K562 (cell line): ENCODE data around the gene IGSF21. TPM values are rescaled to one million over a fixed set of nuclear protein-coding genes. Genes with fewer than 3 reads are reported as not detected.

ENCODE experiments used
- ATAC-seq: fragments of 200-7000 bp; cut with Tn5 transposase; 3 replicates; pipeline ENCODE4 v1.9.1; 2020; ENCODE audit warnings: moderate library complexity
- BruUV-seq: library from RNA; stranded (reverse); fragments of 400-500 nt; replicated peaks from 2 replicates; lab custom pipeline; 2021; lab: Mats Ljungman, UMichigan
- CTCF ChIA-PET: fragments of 300-600 bp; formaldehyde crosslinking; extraction: SDS; loops from one replicate; lab custom pipeline; 2021; ENCODE audit warnings: low intra/inter-chr PET ratio; lab: Yijun Ruan, JAX
- POLR2A ChIA-PET: fragments of 300-600, 350-650 bp; sonication (Branson Sonifier 250); formaldehyde crosslinking; extraction: SDS; loops from one replicate; lab custom pipeline; 2021; ENCODE audit warnings: antibody characterized with exemption, inconsistent platforms; lab: Yijun Ruan, JAX
- DNase-seq, 4 experiments: peaks; one replicate each; pipeline versions ENCODE4 v3.0.0 to v3.0.0-alpha.2; 2011 to 2018; ENCODE audit warnings: low spot score in 3 of 4, mixed read lengths in 3 of 4; ENCODE audit errors: extremely low read depth in 1 of 4
- FAIRE-seq: peaks from 2 replicates; lab custom pipeline; 2011; peaks lifted over from hg19 to GRCh38; lab: Jason Lieb, UNC
- H2AFZ ChIP-seq: 2 replicates; pipeline ENCODE4 v1.6.0; 2011; ENCODE audit warnings: low read depth, low read length, control low read depth, inconsistent platforms
- H3K27ac ChIP-seq: fragments of 200-600 bp; 3 replicates; pipeline ENCODE4 v1.8.0; 2011; ENCODE audit warnings: low read depth, mild to moderate bottlenecking, control low read depth, inconsistent platforms, low read length, moderate library complexity, mixed read lengths; ENCODE audit errors: extremely low read depth
- H3K27me3 ChIP-seq, 2 experiments: fragments of 300-600 bp in 1 of 2; 2 replicates in 1 of 2; 3 replicates in 1 of 2; pipeline versions ENCODE4 v1.6.0 to v1.8.0; 2011; ENCODE audit warnings: inconsistent platforms in 2 of 2, low read length in 2 of 2, mild to moderate bottlenecking in 1 of 2, mixed read lengths in 1 of 2, moderate library complexity in 1 of 2; ENCODE audit not compliant: control insufficient read depth in 2 of 2, insufficient read depth in 2 of 2
- H3K36me3 ChIP-seq: fragments of 300-600 bp; 3 replicates; pipeline ENCODE4 v1.8.0; 2011; ENCODE audit warnings: mild to moderate bottlenecking, low read length, inconsistent platforms; ENCODE audit not compliant: control insufficient read depth, insufficient read depth
- H3K4me1 ChIP-seq, 2 experiments: fragments of 200-600 bp in 1 of 2; replicated peaks in 1 of 2; 2 replicates in 1 of 2; 3 replicates in 1 of 2; pipeline versions ENCODE4 v1.5.1 to v1.8.0; 2011; ENCODE audit warnings: inconsistent platforms in 2 of 2, low read length in 2 of 2, mild to moderate bottlenecking in 1 of 2, mixed read lengths in 1 of 2, moderate library complexity in 1 of 2; ENCODE audit not compliant: control insufficient read depth in 2 of 2, insufficient read depth in 2 of 2
- H3K4me2 ChIP-seq: 2 replicates; pipeline ENCODE4 v1.6.1; 2011; ENCODE audit warnings: low read length, control low read depth, inconsistent platforms, mixed read lengths; ENCODE audit not compliant: insufficient read depth
- H3K4me3 ChIP-seq: fragments of 200-600 bp; sonication (generic), shearing (Covaris generic); 2 replicates; pipeline ENCODE4 v1.5.1; 2016; ENCODE audit warnings: control low read depth, inconsistent platforms
- H3K79me2 ChIP-seq: fragments of 200-600 bp; 3 replicates; pipeline ENCODE4 v1.8.0; 2011; ENCODE audit warnings: low read length, inconsistent platforms; ENCODE audit not compliant: control insufficient read depth, insufficient read depth
- H3K9ac ChIP-seq, 2 experiments: 2 replicates each; pipeline versions ENCODE4 v1.6.0 to v1.6.1; 2011; ENCODE audit warnings: low read depth in 2 of 2, low read length in 2 of 2, control low read depth in 1 of 2, inconsistent platforms in 1 of 2, mild to moderate bottlenecking in 1 of 2, mixed read lengths in 1 of 2; ENCODE audit not compliant: insufficient read depth in 1 of 2
- H3K9me1 ChIP-seq: one replicate; pipeline ENCODE4 v1.6.0; 2011; ENCODE audit warnings: inconsistent platforms, mild to moderate bottlenecking, low read length, moderate library complexity; ENCODE audit not compliant: control insufficient read depth, insufficient read depth
- H3K9me3 ChIP-seq: replicated peaks from 2 replicates; pipeline ENCODE4 v1.5.1; 2011; ENCODE audit warnings: low read depth, low read length, inconsistent platforms; ENCODE audit not compliant: control insufficient read depth, insufficient read depth
- H4K20me1 ChIP-seq: replicated peaks from 2 replicates; pipeline ENCODE4 v1.6.1; 2011; ENCODE audit warnings: low read length, inconsistent platforms, mixed read lengths; ENCODE audit not compliant: control insufficient read depth, insufficient read depth
- MGA ChIP-seq: fragments of 450-650 bp; IDR thresholded peaks from 2 replicates; pipeline ENCODE4 v1.6.1; 2016; ENCODE audit warnings: mild to moderate bottlenecking, moderate library complexity
- NFIC ChIP-seq: fragments of 450-650 bp; IDR thresholded peaks from 2 replicates; pipeline ENCODE4 v1.6.1; 2017; ENCODE audit warnings: mild to moderate bottlenecking, inconsistent platforms
- WGBS: fragments of 100-300 bp; shearing (Covaris generic); methylation state at CpG from one replicate; pipeline ENCODE4 v1.1.6; 2016; ENCODE audit warnings: low coverage, mixed read lengths; ENCODE audit not compliant: insufficient coverage; ENCODE audit errors: missing lambda C conversion rate; 5-methylcytosine and 5-hydroxymethylcytosine counted together
- in situ Hi-C: fragments of 300-500 bp; cut with MboI; formaldehyde crosslinking; loops from 4 replicates; pipeline ENCODE4 v1.15.0; 2018; ENCODE audit warnings: inconsistent platforms, mixed read lengths
- intact Hi-C: fragments of 100-400 bp; cut with micrococcal nuclease; formaldehyde crosslinking; loops from 2 replicates; pipeline ENCODE4 v1.14.2; 2022
- polyA plus RNA-seq, 8 experiments: library from polyadenylated mRNA; depleted of rRNA in 4 of 8; stranded (reverse) in 5 of 8; unstranded in 3 of 8; fragments of >200 nt; fragmentation: Nextera tagmentation in 2 of 8; fragmentation: Illumina TruSeq in 1 of 8; extraction: Ambion mirVana in 2 of 8; extraction: Trizol in 1 of 8; gene quantifications; 2 replicates each; pipeline versions ENCODE4 v1.2.1 to v1.2.3, GENCODE V29; 2011 to 2014; ENCODE audit warnings: inconsistent platforms in 1 of 8, missing spikeins in 1 of 8
- total RNA-seq, 7 experiments: library from RNA; depleted of rRNA in 6 of 7; stranded (reverse); fragments of >200 nt in 6 of 7; fragmentation: Illumina TruSeq in 2 of 7; extraction: Trizol in 2 of 7; gene quantifications; 2 replicates each; pipeline versions ENCODE4 v1.2.1 to v1.2.3, GENCODE V29; 2011 to 2021; ENCODE audit warnings: low replicate concordance in 1 of 7

The IGSF21 gene
- total and polyA plus RNA-seq, 9 of the 15 experiments (the other 6 are each of a cell fraction or from before 2014, with no cell fraction given), result not detected

- ChIA-PET POLR2A (no interaction called here), CTCF (interaction anchor here (0.7 kb wide), 1 partner anchor 398 kb away, joined by 3 read pairs; no protein-coding TSS in a partner anchor)
- no TSS peak for BruUV-seq
- H3K9me1 ChIP-seq, result no peaks in the 10 kb centered on the region
- TF ChIP-seq MGA, result 0 out of 2 replicates have a peak, but pooled peaks have one; percentile 10
- no peak for TF ChIP-seq NFIC
- WGBS, result 1% methylated on average over 24 of the region's 24 CpGs
- no peaks in the 10 kb centered on the region for H3K36me3 ChIP-seq
- DNase-seq (no peak), ATAC-seq (no peak), FAIRE-seq (no peak)
- no peaks in the 10 kb centered on the region for H3K79me2 ChIP-seq
- peaks cover 0 to 13% of the 10 kb centered on the region in 2 experiments; a peak in 2 of 5 replicates for H3K27me3 ChIP-seq
- intact Hi-C loops, result no loop called here
- no peak overlapping the region for H2AFZ ChIP-seq
- peaks cover 0 to 3% of the 10 kb centered on the region in 2 experiments; a peak in 1 of 5 replicates for H3K4me1 ChIP-seq
- no peak overlapping the region for H3K27ac ChIP-seq
- in situ Hi-C loops, result no loop called here
- 0 out of 2 replicates have a peak, but pooled peaks cover 5% of the 10 kb centered on the region for H4K20me1 ChIP-seq
- H3K9me3 ChIP-seq, result no peaks in the 10 kb centered on the region
- H3K9ac ChIP-seq, result no peak overlapping the region
- no peak overlapping the region for H3K4me2 ChIP-seq
- H3K4me3 ChIP-seq, result no peak overlapping the region
Measured at GRCh38 chr1:18376661-18377060, 269.1 kb downstream of the IGSF21 start.
